IgD-negative memory B cell (primary cell): ENCODE measurements around the gene MAD1L1. TPM values are rescaled to one million over a fixed set of nuclear protein-coding genes. Genes with fewer than 3 reads are reported as not detected.
"Not testable (repeated sequence)": the region's sequence is repeated elsewhere in the genome, so short reads cannot be mapped to it uniquely, and the experiment has no call there.

ENCODE experiments used
- H3K27ac Mint-ChIP-seq, 3 donors: one replicate each; pipeline ENCODE4 v1.8.0; 2020 to 2022; ENCODE audit warnings: mild to moderate bottlenecking in 3 of 3, mixed read lengths in 3 of 3, moderate library complexity in 1 of 3
- H3K27me3 Mint-ChIP-seq: one replicate; pipeline ENCODE4 v1.8.0; 2021; ENCODE audit warnings: mixed read lengths
- H3K36me3 Mint-ChIP-seq: one replicate; pipeline ENCODE4 v1.8.0; 2020; ENCODE audit warnings: mild to moderate bottlenecking, mixed read lengths
- H3K4me1 Mint-ChIP-seq, 3 donors: one replicate each; pipeline ENCODE4 v1.8.0; 2020 to 2022; ENCODE audit warnings: mixed read lengths in 3 of 3, mild to moderate bottlenecking in 1 of 3
- H3K4me3 Mint-ChIP-seq, 4 donors: one replicate each; pipeline ENCODE4 v1.8.0; 2020 to 2022; ENCODE audit warnings: mild to moderate bottlenecking in 4 of 4, mixed read lengths in 4 of 4, moderate library complexity in 3 of 4
- H3K9me3 Mint-ChIP-seq, 3 donors: one replicate each; pipeline ENCODE4 v1.8.0; 2020 to 2021; ENCODE audit warnings: mixed read lengths in 3 of 3, mild to moderate bottlenecking in 1 of 3
- polyA plus RNA-seq: library from polyadenylated mRNA; unstranded; fragments of 300-500 nt; fragmentation: Illumina TruSeq; gene quantifications from one replicate; pipeline ENCODE4 v1.2.3, GENCODE V29; 2021

MAD1L1 gene
- polyA plus RNA-seq, 1 donor from 2014 or later = 133 TPM

GRCh38 chr7:1881946-1882345, 350.8 kb downstream of the MAD1L1 start:
- Mint-ChIP-seq H3K4me1 (peaks cover 0 to 4% (median 4%) of the 10 kb centered on the region in 3 donors), H3K36me3 (peaks cover 8% of the 10 kb centered on the region), H3K9me3 (peaks cover 0 to 4% (median 0%) of the 10 kb centered on the region in 3 donors), H3K4me3 (no peak overlapping the region), H3K27me3 (no peaks in the 10 kb centered on the region), H3K27ac (no peak overlapping the region)

GRCh38 chr7:1876641-1877040, 356.1 kb downstream of the MAD1L1 start:
- H3K27ac Mint-ChIP-seq, H3K9me3 Mint-ChIP-seq, H3K4me1 Mint-ChIP-seq, H3K27me3 Mint-ChIP-seq, H3K4me3 Mint-ChIP-seq, H3K36me3 Mint-ChIP-seq: not testable (repeated sequence)

GRCh38 chr7:1875392-1876199, 357.1 kb downstream of the MAD1L1 start:
- H3K9me3 Mint-ChIP-seq, H3K27me3 Mint-ChIP-seq, H3K4me1 Mint-ChIP-seq, H3K36me3 Mint-ChIP-seq: not testable (repeated sequence)
- Mint-ChIP-seq H3K27ac (peak overlapping the region in 1 of 3 donors; percentile 79), H3K4me3 (peak overlapping the region in 1 of 4 donors; percentile 41)

DNA sequence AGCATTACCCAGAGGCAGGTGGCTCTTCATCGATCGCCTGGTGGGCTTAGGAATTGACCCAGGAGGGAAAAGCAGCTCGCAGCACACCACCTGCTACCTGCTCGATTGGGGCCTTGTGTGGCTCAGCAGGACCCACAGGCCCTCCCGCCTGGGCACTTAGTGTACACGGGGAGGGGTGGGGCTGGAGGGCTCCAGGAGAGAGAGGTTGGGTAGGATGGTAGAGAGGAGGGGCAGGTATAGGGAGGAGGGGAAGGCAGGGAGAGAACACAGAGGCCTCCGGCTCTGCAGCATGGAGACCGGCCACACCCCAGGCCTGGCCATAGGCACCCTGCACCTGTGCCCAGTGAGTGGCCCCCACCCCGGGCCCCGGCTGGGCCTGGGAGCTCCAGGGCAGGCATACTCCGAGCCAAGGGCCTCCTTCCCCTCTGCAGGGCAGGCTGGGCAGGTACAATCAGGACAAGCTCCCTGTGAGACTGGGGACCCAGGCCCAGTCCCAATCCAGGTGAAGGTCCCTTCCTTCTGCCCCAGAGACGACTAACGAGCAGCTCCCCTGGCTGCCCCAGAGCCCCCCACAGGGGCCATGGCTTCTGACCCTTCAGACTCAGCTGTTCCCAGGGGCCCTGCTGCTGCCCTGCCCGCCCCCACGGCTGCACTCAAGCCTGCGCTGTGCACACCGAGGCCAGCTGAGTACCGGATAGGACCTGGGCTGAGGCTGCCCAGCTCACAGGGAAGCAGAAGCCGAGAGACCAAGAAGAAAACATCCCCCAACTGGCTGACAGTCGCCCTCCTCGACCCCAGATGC, 358.0 kb downstream of the MAD1L1 start:
- H3K4me1 Mint-ChIP-seq, H3K27me3 Mint-ChIP-seq, H3K9me3 Mint-ChIP-seq, H3K36me3 Mint-ChIP-seq: not testable (repeated sequence)
- Mint-ChIP-seq H3K4me3 (peak overlapping the region in 1 of 4 donors; percentile 60), H3K27ac (peak overlapping the region in 1 of 3 donors; percentile 79)

- no peak overlapping the region for H3K27ac Mint-ChIP-seq
- H3K27me3 Mint-ChIP-seq = no peaks in the 10 kb centered on the region
- no peak overlapping the region for H3K4me3 Mint-ChIP-seq
- H3K9me3 Mint-ChIP-seq = peaks cover 0 to 4% (median 0%) of the 10 kb centered on the region in 3 donors
- no peaks in the 10 kb centered on the region for H3K4me1 Mint-ChIP-seq
- H3K36me3 Mint-ChIP-seq = peaks cover 5% of the 10 kb centered on the region
These were observed 358.7 kb downstream of the MAD1L1 start for GRCh38 chr7:1873857-1874589.

DNA sequence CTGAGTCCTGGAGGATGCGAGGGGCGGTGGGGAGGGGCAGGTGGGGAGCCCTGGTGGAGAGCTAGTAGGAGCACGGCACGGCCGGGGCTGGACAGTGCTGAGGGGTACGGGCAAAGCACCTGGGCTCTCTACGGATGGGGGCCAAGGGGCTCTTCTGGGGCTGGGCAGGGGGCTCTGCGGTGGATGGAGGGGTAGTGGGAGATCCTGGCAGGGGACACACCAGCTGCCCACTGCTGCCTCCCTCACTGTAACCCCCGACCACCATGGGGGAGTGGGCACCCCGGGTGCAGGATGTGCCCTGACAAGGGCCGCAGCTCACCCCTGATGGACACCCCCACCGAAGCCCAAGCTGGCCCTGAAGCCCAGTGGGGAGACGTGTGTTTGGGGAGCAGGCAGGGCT, 359.3 kb downstream of the MAD1L1 start:
- no peaks in the 10 kb centered on the region for H3K4me1 Mint-ChIP-seq
- no peak overlapping the region for H3K4me3 Mint-ChIP-seq
- peaks cover 1% of the 10 kb centered on the region for H3K36me3 Mint-ChIP-seq
- H3K9me3 Mint-ChIP-seq = peaks cover 0 to 4% (median 0%) of the 10 kb centered on the region in 3 donors
- H3K27me3 Mint-ChIP-seq = no peaks in the 10 kb centered on the region
- no peak overlapping the region for H3K27ac Mint-ChIP-seq

DNA sequence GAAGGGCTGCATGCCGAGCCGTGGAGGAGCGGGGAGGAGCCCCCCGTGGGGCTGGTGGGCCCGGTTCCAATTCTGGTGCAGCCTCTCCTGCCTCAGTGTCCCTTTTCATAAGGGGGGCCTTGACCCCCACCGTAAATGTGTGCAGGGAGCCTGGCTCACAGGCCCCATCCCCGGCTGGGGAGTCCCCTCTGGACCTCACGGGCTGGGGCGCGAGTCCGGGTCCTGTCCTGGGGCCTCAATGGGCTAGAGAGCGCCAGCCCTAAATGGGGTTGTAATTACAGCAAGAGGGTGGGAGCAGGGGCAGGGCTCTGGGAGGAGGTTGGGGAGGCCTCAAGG, 359.7 kb downstream of the MAD1L1 start:
- Mint-ChIP-seq H3K4me3 (no peak overlapping the region), H3K27ac (no peak overlapping the region), H3K27me3 (no peaks in the 10 kb centered on the region), H3K9me3 (peaks cover 0 to 2% (median 0%) of the 10 kb centered on the region in 3 donors), H3K36me3 (peaks cover 1% of the 10 kb centered on the region), H3K4me1 (no peaks in the 10 kb centered on the region)

- no peaks in the 10 kb centered on the region for H3K4me1 Mint-ChIP-seq
- H3K27me3 Mint-ChIP-seq = no peaks in the 10 kb centered on the region
- no peak overlapping the region for H3K27ac Mint-ChIP-seq
- no peak overlapping the region for H3K4me3 Mint-ChIP-seq
- H3K9me3 Mint-ChIP-seq = no peaks in the 10 kb centered on the region
- peaks cover under 1% of the 10 kb centered on the region for H3K36me3 Mint-ChIP-seq
These were observed 360.3 kb downstream of the MAD1L1 start for GRCh38 chr7:1872191-1873069.

GRCh38 chr7:1869452-1870130, 363.2 kb downstream of the MAD1L1 start:
- Mint-ChIP-seq H3K4me3 (no peak overlapping the region), H3K27ac (peak overlapping the region in 1 of 3 donors; percentile 86), H3K27me3 (no peaks in the 10 kb centered on the region), H3K9me3 (no peaks in the 10 kb centered on the region), H3K36me3 (no peaks in the 10 kb centered on the region), H3K4me1 (no peaks in the 10 kb centered on the region)

- no peaks in the 10 kb centered on the region for H3K4me1 Mint-ChIP-seq
- H3K4me3 Mint-ChIP-seq = no peak overlapping the region
- no peak overlapping the region for H3K27ac Mint-ChIP-seq
- no peaks in the 10 kb centered on the region for H3K27me3 Mint-ChIP-seq
- H3K36me3 Mint-ChIP-seq = no peaks in the 10 kb centered on the region
- H3K9me3 Mint-ChIP-seq = no peaks in the 10 kb centered on the region
These were observed 364.1 kb downstream of the MAD1L1 start for GRCh38 chr7:1868516-1869165.

DNA sequence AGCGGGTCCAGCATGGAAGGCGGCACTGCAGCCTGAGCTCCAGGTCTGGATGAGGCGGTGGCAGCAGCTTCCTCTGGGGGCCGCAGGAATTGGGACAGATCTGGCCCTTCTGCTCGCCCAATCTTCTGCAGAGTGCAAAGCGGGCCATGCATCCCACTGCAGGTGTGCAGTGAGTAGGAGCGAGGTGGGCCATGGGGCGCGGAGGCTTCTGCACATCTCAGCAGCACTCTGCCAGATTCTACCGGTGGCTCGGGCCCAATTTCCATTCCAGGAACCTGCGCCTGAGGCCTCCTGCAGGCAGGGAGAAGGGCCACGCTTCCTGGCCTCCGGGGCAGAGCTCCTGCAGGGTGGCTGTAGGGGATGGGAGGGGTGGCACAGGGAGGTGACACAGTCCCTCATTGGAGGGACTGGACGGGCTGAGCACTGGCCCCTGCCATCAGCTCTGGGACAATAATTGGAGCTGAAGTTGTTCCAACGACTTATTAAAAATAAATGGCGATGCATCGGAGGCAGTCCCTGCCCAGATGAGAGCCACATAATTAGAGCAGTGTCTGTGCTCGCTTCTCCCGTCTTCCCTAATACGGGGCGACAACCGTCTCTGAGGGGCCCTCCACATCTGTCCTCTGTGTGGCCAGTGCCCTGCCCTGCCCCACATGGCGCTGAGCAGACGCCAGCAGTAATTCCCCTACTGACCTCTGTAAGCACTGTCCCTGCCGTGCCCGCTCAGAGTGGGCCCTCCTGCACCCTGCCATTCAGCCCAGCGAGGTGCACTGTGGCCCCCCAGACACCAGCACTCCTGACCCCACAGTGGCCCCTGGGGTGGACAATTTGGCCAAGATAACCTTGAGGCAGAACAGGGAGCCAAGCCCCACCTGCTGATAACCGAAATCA, 365.1 kb downstream of the MAD1L1 start:
- no peak overlapping the region for H3K27ac Mint-ChIP-seq
- no peaks in the 10 kb centered on the region for H3K27me3 Mint-ChIP-seq
- peaks cover 1 to 3% (median 2%) of the 10 kb centered on the region in 3 donors for H3K4me1 Mint-ChIP-seq
- no peaks in the 10 kb centered on the region for H3K36me3 Mint-ChIP-seq
- no peak overlapping the region for H3K4me3 Mint-ChIP-seq
- no peaks in the 10 kb centered on the region for H3K9me3 Mint-ChIP-seq

GRCh38 chr7:1866601-1867000, 366.1 kb downstream of the MAD1L1 start:
- Mint-ChIP-seq H3K27ac (no peak overlapping the region), H3K4me3 (peak overlapping the region in 2 of 4 donors; percentile 50 to 72), H3K27me3 (no peaks in the 10 kb centered on the region), H3K4me1 (peaks cover 4 to 7% (median 6%) of the 10 kb centered on the region in 3 donors), H3K36me3 (no peaks in the 10 kb centered on the region), H3K9me3 (no peaks in the 10 kb centered on the region)
